Fibroblast of lung (primary cell): Measurements from ENCODE around the gene MYL3.

Experiments
- EZH2 ChIP-seq: IDR thresholded peaks from 2 replicates; pipeline ENCODE4 v1.5.1; 2012; ENCODE audit warnings: low read length, control low read depth, mild to moderate bottlenecking; ENCODE audit errors: missing control alignments
- TF ChIP-seq, protein P1 (sequence below), 2 donors: IDR thresholded peaks in 1 of 2; conservative IDR thresholded peaks in 1 of 2; 1 replicate in 1 of 2; 2 replicates in 1 of 2; pipeline ENCODE4 v1.5.1; 2011 to 2012; ENCODE audit warnings: low read length in 2 of 2, control low read depth in 1 of 2, inconsistent platforms in 1 of 2, low read depth in 1 of 2, mild to moderate bottlenecking in 1 of 2

DNA sequence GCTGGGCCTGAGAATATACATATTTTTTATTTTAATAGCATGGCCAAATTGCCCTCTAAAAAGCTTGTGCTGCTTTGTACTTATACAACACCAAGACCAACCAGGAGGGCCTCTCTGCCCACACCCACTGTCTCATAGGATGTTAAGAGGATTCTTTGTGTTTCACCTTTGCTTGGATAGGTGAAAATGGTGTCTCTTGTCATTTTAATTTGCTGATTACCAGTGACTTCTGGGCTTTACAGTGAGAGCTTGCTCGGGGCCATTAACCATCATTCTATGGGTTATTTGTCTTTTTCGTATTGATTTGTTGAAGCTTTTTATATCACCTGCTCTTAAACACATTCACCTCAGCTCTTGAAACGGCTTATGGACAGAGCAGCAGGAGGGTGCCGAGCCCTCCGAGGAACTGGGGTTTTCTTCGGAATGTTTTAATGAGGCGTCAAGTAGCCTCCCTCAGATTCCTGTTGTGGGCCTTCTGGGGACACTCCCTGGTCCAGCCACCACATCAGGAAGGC, 24.8 kb upstream of the MYL3 start:
- TF ChIP-seq, protein P1, sequence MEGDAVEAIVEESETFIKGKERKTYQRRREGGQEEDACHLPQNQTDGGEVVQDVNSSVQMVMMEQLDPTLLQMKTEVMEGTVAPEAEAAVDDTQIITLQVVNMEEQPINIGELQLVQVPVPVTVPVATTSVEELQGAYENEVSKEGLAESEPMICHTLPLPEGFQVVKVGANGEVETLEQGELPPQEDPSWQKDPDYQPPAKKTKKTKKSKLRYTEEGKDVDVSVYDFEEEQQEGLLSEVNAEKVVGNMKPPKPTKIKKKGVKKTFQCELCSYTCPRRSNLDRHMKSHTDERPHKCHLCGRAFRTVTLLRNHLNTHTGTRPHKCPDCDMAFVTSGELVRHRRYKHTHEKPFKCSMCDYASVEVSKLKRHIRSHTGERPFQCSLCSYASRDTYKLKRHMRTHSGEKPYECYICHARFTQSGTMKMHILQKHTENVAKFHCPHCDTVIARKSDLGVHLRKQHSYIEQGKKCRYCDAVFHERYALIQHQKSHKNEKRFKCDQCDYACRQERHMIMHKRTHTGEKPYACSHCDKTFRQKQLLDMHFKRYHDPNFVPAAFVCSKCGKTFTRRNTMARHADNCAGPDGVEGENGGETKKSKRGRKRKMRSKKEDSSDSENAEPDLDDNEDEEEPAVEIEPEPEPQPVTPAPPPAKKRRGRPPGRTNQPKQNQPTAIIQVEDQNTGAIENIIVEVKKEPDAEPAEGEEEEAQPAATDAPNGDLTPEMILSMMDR (conservative IDR thresholded peaks at IDR 0.05 in 1 of 2, IDR thresholded peaks at IDR 0.05 in 1 of 2; ENCODE audit: low read depth in 1 of 2, low read length in 2 of 2) = no peak
- TF ChIP-seq EZH2 = no peak
